ENCODE results near the gene SPNS3. TPM values are rescaled to one million over a fixed set of nuclear protein-coding genes. Genes with fewer than 3 reads are reported as not detected.

The SPNS3 gene
- total and polyA plus RNA-seq, 2 donors (not counting 1 experiment from before 2014, with no cell fraction given), result 0.44 to 0.52 TPM

DNA sequence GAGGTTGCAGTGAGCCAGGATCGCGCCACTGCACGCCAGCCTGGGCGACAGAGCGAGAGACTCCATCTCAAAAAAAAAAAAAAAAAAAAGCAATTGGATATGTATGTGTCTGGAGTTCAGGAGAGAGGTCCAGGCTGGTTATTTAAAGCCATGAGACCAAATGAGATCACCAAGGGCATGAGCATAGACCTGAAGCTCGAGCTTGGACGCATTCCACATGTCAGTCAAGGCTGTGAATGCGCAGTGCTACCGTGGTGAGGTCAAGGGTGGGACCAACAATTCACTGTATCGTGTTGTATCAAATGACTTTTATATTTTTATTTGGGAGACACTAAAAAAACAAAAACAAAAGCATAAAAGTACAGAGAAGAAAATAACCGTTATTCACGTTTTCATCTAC lies 35.8 kb downstream of the SPNS3 start:
- H3K27ac ChIP-seq (ENCODE audit: low read length in 2 of 2), result no peak overlapping the region
- H4K20me1 ChIP-seq (ENCODE audit: control insufficient read depth, insufficient read depth, low read length, poor library complexity, severe bottlenecking), result no peaks in the 10 kb centered on the region
- POLR2A ChIA-PET, result no interaction called here
- CTCF ChIA-PET, result no interaction called here
- H2AFZ ChIP-seq (ENCODE audit: insufficient read depth, low read depth, low read length, poor library complexity, severe bottlenecking), result no peak overlapping the region
- H3K27ac Mint-ChIP-seq, result no peak overlapping the region
- 98% methylated on average over 7 of the region's 12 CpGs for WGBS (ENCODE audit: insufficient coverage)
- ATAC-seq (ENCODE audit: low read depth) (no peak), DNase-seq (no peak)
- H3K4me3 ChIP-seq (ENCODE audit: control extremely low read depth in 1 of 5, extremely low read depth in 1 of 5, insufficient read depth in 1 of 5, low read depth in 2 of 5, low read length in 4 of 5), result no peak overlapping the region
- no peaks in the 10 kb centered on the region for H3K79me2 ChIP-seq (ENCODE audit: control insufficient read depth, insufficient read depth, low read length)
- H3K4me1 Mint-ChIP-seq, result no peaks in the 10 kb centered on the region
- no peaks in the 10 kb centered on the region for H3K36me3 ChIP-seq (replicated peaks in 1 of 2; ENCODE audit: control extremely low read depth in 1 of 2, control insufficient read depth in 1 of 2, extremely low read depth in 1 of 2, insufficient read depth in 2 of 2, low read length in 1 of 2)
- H3K9me3 ChIP-seq (ENCODE audit: control extremely low read depth in 1 of 3, control insufficient read depth in 2 of 3, insufficient read depth in 1 of 3, low read length in 2 of 3), result no peaks in the 10 kb centered on the region
- H3K9ac ChIP-seq (ENCODE audit: low read length), result no peak overlapping the region
- no peaks in the 10 kb centered on the region for H3K9me3 Mint-ChIP-seq (ENCODE audit: insufficient read depth)
- intact Hi-C loops (cut with micrococcal nuclease), result no loop called here
- H3K4me2 ChIP-seq (replicated peaks; ENCODE audit: low read depth, low read length, poor library complexity, severe bottlenecking), result no peak overlapping the region
- H3K27me3 ChIP-seq (replicated peaks in 1 of 4; ENCODE audit: control extremely low read depth in 1 of 4, control insufficient read depth in 3 of 4, insufficient read depth in 4 of 4, low read length in 3 of 4), result no peaks in the 10 kb centered on the region
- H3K4me1 ChIP-seq (ENCODE audit: control insufficient read depth in 2 of 2, insufficient read depth in 2 of 2, low read length in 2 of 2), result no peaks in the 10 kb centered on the region
- TF ChIP-seq EZH2 (IDR thresholded peaks at IDR 0.05; ENCODE audit: borderline replicate concordance, insufficient read depth, low read depth, low read length, poor library complexity, severe bottlenecking), result no peak
- no peak for TF ChIP-seq CTCF (IDR thresholded peaks at IDR 0.05)
- H3K27me3 Mint-ChIP-seq, result no peaks in the 10 kb centered on the region
- H3K4me3 Mint-ChIP-seq, result no peak overlapping the region

DNA sequence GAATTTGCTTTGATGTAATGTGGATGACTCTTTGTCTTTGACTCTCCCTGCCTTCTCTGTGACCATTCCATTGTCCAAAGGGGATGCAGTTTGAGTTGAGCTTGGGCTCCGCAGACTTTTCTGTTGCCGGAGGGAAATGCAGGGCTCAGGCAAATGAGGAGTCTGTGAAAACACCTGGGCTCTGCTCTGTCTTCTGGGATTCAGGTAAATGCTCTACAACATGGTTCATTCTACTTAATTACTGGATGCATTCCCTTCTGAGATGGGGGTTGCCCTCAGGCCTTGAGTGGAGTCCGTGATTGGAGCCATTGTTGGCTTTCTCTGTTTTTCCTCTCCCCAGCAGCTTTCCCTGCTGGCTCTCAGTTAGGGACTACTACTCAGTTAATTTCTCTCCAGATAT lies 38.5 kb downstream of the SPNS3 start:
- POLR2A ChIA-PET, result no interaction called here
- H3K36me3 ChIP-seq (replicated peaks in 1 of 2; ENCODE audit: control extremely low read depth in 1 of 2, control insufficient read depth in 1 of 2, extremely low read depth in 1 of 2, insufficient read depth in 2 of 2, low read length in 1 of 2), result no peaks in the 10 kb centered on the region
- H3K4me1 Mint-ChIP-seq, result no peaks in the 10 kb centered on the region

More for the DNA sequence above, 38.5 kb downstream of the SPNS3 start:
- 100% methylated on average over 1 of the region's 3 CpGs for WGBS (ENCODE audit: insufficient coverage)
- no peak overlapping the region for H3K4me3 Mint-ChIP-seq
- CTCF ChIA-PET, result interaction anchor here (0.6 kb wide), 2 partner anchors 411 to 941 kb away, joined by 3 to 4 read pairs; no protein-coding TSS in a partner anchor
- H3K9me3 Mint-ChIP-seq (ENCODE audit: insufficient read depth), result no peaks in the 10 kb centered on the region
- Histone ChIP-seq H3K9ac (ENCODE audit: low read length) (no peak overlapping the region), H3K9me3 (ENCODE audit: control extremely low read depth in 1 of 3, control insufficient read depth in 2 of 3, insufficient read depth in 1 of 3, low read length in 2 of 3) (no peaks in the 10 kb centered on the region), H2AFZ (ENCODE audit: insufficient read depth, low read depth, low read length, poor library complexity, severe bottlenecking) (no peak overlapping the region), H3K4me1 (ENCODE audit: control insufficient read depth in 2 of 2, insufficient read depth in 2 of 2, low read length in 2 of 2) (no peaks in the 10 kb centered on the region), H3K4me3 (ENCODE audit: control extremely low read depth in 1 of 5, extremely low read depth in 1 of 5, insufficient read depth in 1 of 5, low read depth in 2 of 5, low read length in 4 of 5) (no peak overlapping the region), H3K27me3 (replicated peaks in 1 of 4; ENCODE audit: control extremely low read depth in 1 of 4, control insufficient read depth in 3 of 4, insufficient read depth in 4 of 4, low read length in 3 of 4) (no peaks in the 10 kb centered on the region), H4K20me1 (ENCODE audit: control insufficient read depth, insufficient read depth, low read length, poor library complexity, severe bottlenecking) (no peaks in the 10 kb centered on the region), H3K4me2 (replicated peaks; ENCODE audit: low read depth, low read length, poor library complexity, severe bottlenecking) (no peak overlapping the region), H3K27ac (ENCODE audit: low read length in 2 of 2) (no peak overlapping the region), H3K79me2 (ENCODE audit: control insufficient read depth, insufficient read depth, low read length) (no peaks in the 10 kb centered on the region)
- ATAC-seq (ENCODE audit: low read depth) (no peak), DNase-seq (no peak)
- no peak for TF ChIP-seq EZH2 (IDR thresholded peaks at IDR 0.05; ENCODE audit: borderline replicate concordance, insufficient read depth, low read depth, low read length, poor library complexity, severe bottlenecking)
- no peak for TF ChIP-seq CTCF (IDR thresholded peaks at IDR 0.05)
- H3K27me3 Mint-ChIP-seq, result peaks cover 7% of the 10 kb centered on the region
- intact Hi-C loops (cut with micrococcal nuclease), result no loop called here
- no peak overlapping the region for H3K27ac Mint-ChIP-seq

Data from B cell (primary cell).